A549 (cell line): Measurements from ENCODE around the gene C1QTNF2.

Experiments used
- CBX8 ChIP-seq: fragments of 200-600 bp; sonication (generic); IDR thresholded peaks from 2 replicates; pipeline ENCODE4 v1.6.1; 2016
- CTCF ChIP-seq: fragments of >200 bp; sonication (Bioruptor Twin); formaldehyde crosslinking; IDR thresholded peaks from 3 replicates; pipeline ENCODE4 v1.5.1; 2016
- ESRRA ChIP-seq: fragments of 150-350 bp; IDR thresholded peaks from 2 replicates; pipeline ENCODE4 v1.6.1; 2014; ENCODE audit warnings: mild to moderate bottlenecking, low read length, borderline replicate concordance
- MYC ChIP-seq: IDR thresholded peaks from 2 replicates; pipeline ENCODE4 v1.6.1; 2012; ENCODE audit warnings: mild to moderate bottlenecking, inconsistent platforms, low read length, improper control_type of control experiment, borderline replicate concordance
- NFE2L2 ChIP-seq: fragments of 150-350 bp; conservative IDR thresholded peaks from 2 replicates; pipeline ENCODE4 v1.6.1; 2014; ENCODE audit warnings: low read length
- PBX3 ChIP-seq: IDR thresholded peaks from 2 replicates; pipeline ENCODE4 v1.6.1; 2012
- POLR2A ChIP-seq: IDR thresholded peaks from 2 replicates; pipeline ENCODE4 v1.6.1; 2012; ENCODE audit warnings: mild to moderate bottlenecking, low read length
- RAD21 ChIP-seq, 2 experiments: fragments of >200 bp in 1 of 2; sonication (Bioruptor Twin) in 1 of 2; formaldehyde crosslinking in 1 of 2; IDR thresholded peaks in 1 of 2; conservative IDR thresholded peaks in 1 of 2; 2 replicates in 1 of 2; 3 replicates in 1 of 2; pipeline ENCODE4 v1.6.1; 2012 to 2018; ENCODE audit warnings: inconsistent platforms in 1 of 2
- RARB ChIP-seq: fragments of 250-450 bp; sonication (Bioruptor Pico); IDR thresholded peaks from 2 replicates; pipeline ENCODE4 v1.8.0; 2021; ENCODE audit warnings: mild to moderate bottlenecking, moderate library complexity
- RFX5 ChIP-seq: fragments of 450-650 bp; IDR thresholded peaks from 2 replicates; pipeline ENCODE4 v1.7.1; 2014; ENCODE audit warnings: antibody characterized with exemption, mild to moderate bottlenecking, moderate library complexity
- RNF2 ChIP-seq: fragments of 200-600 bp; sonication (generic); IDR thresholded peaks from 2 replicates; pipeline ENCODE4 v1.6.1; 2016; ENCODE audit warnings: low read depth, mild to moderate bottlenecking, antibody characterized with exemption, moderate library complexity, borderline replicate concordance
- SREBF2 ChIP-seq: fragments of 450-650 bp; IDR thresholded peaks from 2 replicates; pipeline ENCODE4 v1.6.1; 2014; ENCODE audit warnings: mild to moderate bottlenecking, moderate library complexity

- TF ChIP-seq CTCF (no peak), ESRRA (no peak), POLR2A (no peak), RAD21 (conservative IDR thresholded peaks at IDR 0.05 in 1 of 2, IDR thresholded peaks at IDR 0.05 in 1 of 2) (no peak), NFE2L2 (no peak), RARB (CRISPR knock-in tag) (no peak), SREBF2 (no peak), RFX5 (no peak), MYC (no peak), RNF2 (no peak), PBX3 (no peak), CBX8 (no peak)
These were observed 27.1 kb upstream of the C1QTNF2 start for GRCh38 chr5:160397492-160397891.
